Mesothelial cell of epicardium (in vitro differentiated cells): ENCODE measurements around the gene ARL8A. TPM values are rescaled to one million over a fixed set of nuclear protein-coding genes. Genes with fewer than 3 reads are reported as not detected.

Experiments used
- DNase-seq, 2 experiments: peaks; one replicate each; pipeline ENCODE4 v3.0.0; 2021; ENCODE audit warnings: low spot score in 2 of 2; ENCODE audit not compliant: unreplicated experiment in 2 of 2
- H3K27ac Mint-ChIP-seq: 2 replicates; pipeline ENCODE4 v1.8.0; 2021; ENCODE audit warnings: mixed read lengths
- H3K27me3 Mint-ChIP-seq: 2 replicates; pipeline ENCODE4 v1.8.0; 2021; ENCODE audit warnings: low read depth, mixed read lengths
- H3K36me3 Mint-ChIP-seq: 2 replicates; pipeline ENCODE4 v1.8.0; 2021; ENCODE audit warnings: mixed read lengths
- H3K4me1 Mint-ChIP-seq: 2 replicates; pipeline ENCODE4 v1.8.0; 2021; ENCODE audit warnings: mixed read lengths
- H3K4me3 Mint-ChIP-seq: 2 replicates; pipeline ENCODE4 v1.8.0; 2021; ENCODE audit warnings: mild to moderate bottlenecking, moderate library complexity, mixed read lengths
- H3K9me3 Mint-ChIP-seq: 2 replicates; pipeline ENCODE4 v1.8.0; 2021; ENCODE audit warnings: mixed read lengths
- total RNA-seq: library from RNA; stranded (reverse); gene quantifications from 3 replicates; pipeline ENCODE4 v1.2.1, GENCODE V29; 2021
- TF ChIP-seq, protein P1 (sequence below): fragments of 200-600 bp; sonication (generic); IDR thresholded peaks from one replicate; pipeline ENCODE4 v1.5.0; 2021; ENCODE audit warnings: antibody characterized with exemption; ENCODE audit not compliant: unreplicated experiment

ARL8A gene
- total RNA-seq, 1 donor from 2014 or later: 79.6 TPM

DNA sequence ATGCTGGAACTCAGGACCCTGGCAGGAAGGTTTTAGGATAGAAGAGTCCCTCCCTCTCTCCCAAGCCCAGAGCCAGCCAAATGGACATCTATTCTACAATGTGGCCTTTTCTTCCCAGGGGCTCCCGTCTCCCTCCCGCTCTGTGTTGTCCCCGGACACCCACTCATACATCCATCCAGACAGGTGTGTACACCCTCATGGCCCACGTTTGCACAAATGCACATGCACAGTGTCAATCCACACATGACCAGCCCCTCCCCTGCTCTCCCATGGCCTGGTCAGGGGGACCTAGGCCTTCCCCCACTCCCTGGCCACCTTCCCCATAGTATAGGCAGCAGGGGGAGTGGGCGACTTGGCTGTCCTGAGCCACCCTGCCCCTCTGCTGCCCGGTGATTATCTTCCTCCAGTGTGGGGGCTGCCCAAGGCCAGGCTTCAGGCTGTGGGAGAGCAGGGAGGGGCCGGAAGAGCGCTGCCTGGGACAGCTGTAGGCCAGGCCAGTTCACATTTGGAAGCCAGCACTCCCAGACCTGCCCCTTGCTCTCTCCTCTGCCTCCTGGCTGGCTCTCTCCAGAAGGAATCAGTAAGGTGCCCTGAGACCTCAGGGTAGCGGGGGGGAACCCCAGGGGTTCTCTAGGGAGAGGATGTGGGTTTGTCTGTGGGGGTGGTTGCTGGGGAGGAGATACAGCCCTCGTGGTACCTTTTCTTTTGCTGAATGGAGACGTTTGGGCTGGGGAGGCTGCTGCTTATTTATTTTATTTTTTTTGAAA is 19.9 kb upstream of the ARL8A start:
- Mint-ChIP-seq H3K27me3 (no peaks in the 10 kb centered on the region), H3K4me3 (no peak overlapping the region), H3K9me3 (no peaks in the 10 kb centered on the region), H3K36me3 (no peaks in the 10 kb centered on the region), H3K27ac (peak overlapping the region; percentile 73), H3K4me1 (peaks cover 53% of the 10 kb centered on the region)
- TF ChIP-seq, protein P1, sequence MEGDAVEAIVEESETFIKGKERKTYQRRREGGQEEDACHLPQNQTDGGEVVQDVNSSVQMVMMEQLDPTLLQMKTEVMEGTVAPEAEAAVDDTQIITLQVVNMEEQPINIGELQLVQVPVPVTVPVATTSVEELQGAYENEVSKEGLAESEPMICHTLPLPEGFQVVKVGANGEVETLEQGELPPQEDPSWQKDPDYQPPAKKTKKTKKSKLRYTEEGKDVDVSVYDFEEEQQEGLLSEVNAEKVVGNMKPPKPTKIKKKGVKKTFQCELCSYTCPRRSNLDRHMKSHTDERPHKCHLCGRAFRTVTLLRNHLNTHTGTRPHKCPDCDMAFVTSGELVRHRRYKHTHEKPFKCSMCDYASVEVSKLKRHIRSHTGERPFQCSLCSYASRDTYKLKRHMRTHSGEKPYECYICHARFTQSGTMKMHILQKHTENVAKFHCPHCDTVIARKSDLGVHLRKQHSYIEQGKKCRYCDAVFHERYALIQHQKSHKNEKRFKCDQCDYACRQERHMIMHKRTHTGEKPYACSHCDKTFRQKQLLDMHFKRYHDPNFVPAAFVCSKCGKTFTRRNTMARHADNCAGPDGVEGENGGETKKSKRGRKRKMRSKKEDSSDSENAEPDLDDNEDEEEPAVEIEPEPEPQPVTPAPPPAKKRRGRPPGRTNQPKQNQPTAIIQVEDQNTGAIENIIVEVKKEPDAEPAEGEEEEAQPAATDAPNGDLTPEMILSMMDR: no peak
- DNase-seq: no peak

DNA sequence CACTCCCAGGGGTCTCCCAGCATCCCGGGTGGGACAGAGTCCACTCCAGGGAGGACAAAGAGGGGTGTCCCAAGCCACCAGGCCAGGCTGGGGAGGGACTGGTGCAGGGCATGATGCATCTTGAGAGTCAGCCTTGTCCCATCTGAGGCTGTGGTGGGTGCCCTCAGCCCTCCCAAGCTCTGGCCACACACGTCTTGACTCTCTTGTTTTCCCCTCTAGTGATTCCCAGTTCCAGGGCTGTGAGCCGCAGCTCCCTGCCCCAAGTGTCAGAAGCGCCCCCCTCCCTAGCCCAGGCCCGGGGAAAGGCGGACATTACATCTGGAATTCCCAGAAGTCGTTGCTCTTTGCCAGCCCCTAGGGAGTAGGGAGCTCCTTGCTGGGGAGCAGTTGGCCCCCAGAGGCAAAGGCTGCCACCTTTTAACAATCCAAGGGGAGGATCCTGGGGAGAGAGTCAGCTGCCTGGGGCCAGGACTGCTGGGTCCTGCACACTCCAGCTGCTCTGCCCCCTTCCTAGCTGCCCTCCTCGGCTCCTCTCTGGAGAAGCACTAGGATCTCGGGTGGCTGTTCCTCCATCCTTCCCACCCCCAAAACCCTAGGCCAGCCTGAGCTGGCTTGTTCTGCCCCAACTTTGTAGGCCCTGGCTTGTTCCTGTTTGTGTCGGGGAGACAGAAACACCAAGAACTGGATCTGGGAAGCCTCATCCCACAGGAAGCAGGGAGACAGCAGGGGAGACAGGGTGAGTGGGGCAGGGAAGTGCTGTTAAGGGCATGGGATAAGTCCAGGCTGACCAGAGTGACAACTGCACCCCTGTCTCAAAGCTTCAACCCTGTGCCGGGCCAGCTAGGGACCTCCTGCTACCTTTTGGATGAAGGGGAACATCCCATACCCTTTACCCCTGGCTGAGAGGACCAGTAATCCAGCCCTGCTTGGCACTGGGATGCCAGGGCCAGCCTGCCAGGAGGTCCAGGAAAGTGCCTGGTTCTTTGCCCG is 19.0 kb upstream of the ARL8A start:
- peaks cover 55% of the 10 kb centered on the region for H3K4me1 Mint-ChIP-seq
- H3K27me3 Mint-ChIP-seq: no peaks in the 10 kb centered on the region
- no peaks in the 10 kb centered on the region for H3K36me3 Mint-ChIP-seq
- no peaks in the 10 kb centered on the region for H3K9me3 Mint-ChIP-seq
- H3K27ac Mint-ChIP-seq: peak overlapping the region; percentile 43
- H3K4me3 Mint-ChIP-seq: no peak overlapping the region
- TF ChIP-seq, protein P1: no peak
- no peak for DNase-seq

DNA sequence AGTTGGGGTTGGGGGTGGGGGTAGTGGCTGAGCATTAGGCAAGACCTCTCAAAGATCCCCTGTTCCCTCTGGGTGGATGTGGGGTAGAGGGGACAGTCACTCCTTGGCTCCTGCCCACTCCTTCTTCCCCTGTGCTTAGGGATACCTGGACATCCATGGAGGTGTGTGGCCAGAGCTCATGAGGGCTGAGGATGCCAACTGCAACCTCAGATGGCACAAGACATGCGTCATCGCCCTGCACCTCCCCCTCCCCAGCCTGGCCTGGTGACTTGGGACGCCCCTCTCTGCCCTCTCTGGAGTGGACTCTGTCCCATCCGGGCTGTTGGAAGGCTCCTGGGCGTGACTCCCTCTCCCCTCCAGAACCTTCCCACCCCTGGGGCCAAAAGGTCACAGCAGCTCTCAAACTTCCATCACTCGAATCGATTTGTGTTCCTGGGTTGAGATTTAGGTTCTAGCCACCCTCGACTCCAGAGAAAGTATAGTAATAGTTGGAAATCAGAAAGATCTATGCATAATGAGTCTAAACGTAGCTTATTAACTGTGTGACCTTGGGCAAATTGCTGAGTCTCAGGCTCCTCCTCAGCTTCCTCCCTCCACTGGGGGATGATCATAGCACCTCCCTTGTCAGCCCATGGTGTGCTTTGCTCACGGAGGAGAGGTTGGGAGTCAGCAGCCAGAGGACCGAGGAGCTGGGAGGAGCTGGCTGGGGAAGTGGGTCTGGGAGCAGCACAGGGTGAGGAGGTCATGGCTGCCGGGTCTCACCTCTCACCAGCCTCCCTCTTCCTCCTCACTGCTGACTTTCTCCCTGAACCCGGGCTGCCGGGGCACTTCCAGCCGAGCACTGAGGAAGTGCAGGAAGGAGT is 18.1 kb upstream of the ARL8A start:
- TF ChIP-seq, protein P1: no peak
- DNase-seq: no peak
- Mint-ChIP-seq H3K27me3 (no peaks in the 10 kb centered on the region), H3K4me3 (no peak overlapping the region), H3K27ac (peak overlapping the region; percentile 72), H3K4me1 (peaks cover 46% of the 10 kb centered on the region), H3K36me3 (no peaks in the 10 kb centered on the region), H3K9me3 (no peaks in the 10 kb centered on the region)

DNA sequence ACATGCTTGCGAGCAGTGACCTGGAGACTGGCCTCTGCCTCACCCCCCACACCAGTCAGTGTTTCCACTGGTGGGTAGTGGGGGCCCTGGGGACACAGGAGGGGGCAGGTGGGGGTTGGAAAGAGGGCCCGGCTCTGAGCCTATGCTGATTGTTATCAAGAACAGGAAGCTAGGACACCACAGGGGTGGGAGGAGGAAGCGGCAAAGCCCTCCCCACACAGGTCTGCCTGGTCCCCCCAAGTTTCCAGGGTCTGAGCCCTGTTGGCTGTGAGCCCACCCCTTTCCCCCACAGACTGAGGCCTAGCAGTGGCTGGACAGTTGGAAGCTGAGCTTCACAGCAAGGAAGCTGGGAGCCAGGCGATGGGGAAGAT is 17.5 kb upstream of the ARL8A start:
- Mint-ChIP-seq H3K4me1 (peaks cover 40% of the 10 kb centered on the region), H3K27me3 (no peaks in the 10 kb centered on the region), H3K9me3 (no peaks in the 10 kb centered on the region), H3K4me3 (no peak overlapping the region), H3K27ac (no peak overlapping the region), H3K36me3 (no peaks in the 10 kb centered on the region)
- TF ChIP-seq, protein P1: no peak
- DNase-seq: no peak
